SH-SY5Y (cell line): ENCODE measurements around the gene GALNTL6.
A peak's percentile ranks its signal among the peaks of the same experiment; 100 is the strongest.

Experiments used
- GATA2 ChIP-seq: IDR thresholded peaks from 2 replicates; pipeline ENCODE4 v1.6.1; 2011; ENCODE audit warnings: mild to moderate bottlenecking, low read depth, low read length
- GATA3 ChIP-seq: IDR thresholded peaks from 2 replicates; pipeline ENCODE4 v1.6.1; 2011; ENCODE audit warnings: low read depth, mild to moderate bottlenecking, low read length, moderate library complexity

Gene GALNTL6

GRCh38 chr4:172088556-172088955, 275.4 kb downstream of the GALNTL6 start:
- TF ChIP-seq GATA3 (no peak), GATA2 (no peak)

GRCh38 chr4:172095161-172095560, 282.0 kb downstream of the GALNTL6 start:
- no peak for TF ChIP-seq GATA2
- TF ChIP-seq GATA3, result no peak

- no peak for TF ChIP-seq GATA2
- no peak for TF ChIP-seq GATA3
Measured at GRCh38 chr4:172096786-172097185, 283.6 kb downstream of the GALNTL6 start.

GRCh38 chr4:172099376-172099775, 286.2 kb downstream of the GALNTL6 start:
- no peak for TF ChIP-seq GATA2
- TF ChIP-seq GATA3, result no peak

GRCh38 chr4:172103456-172103855, 290.3 kb downstream of the GALNTL6 start:
- no peak for TF ChIP-seq GATA2
- TF ChIP-seq GATA3, result no peak

GRCh38 chr4:172104539-172104938, 291.3 kb downstream of the GALNTL6 start:
- TF ChIP-seq GATA2 (no peak), GATA3 (no peak)

- TF ChIP-seq GATA2 (no peak), GATA3 (no peak)
Measured at GRCh38 chr4:172105918-172106317, 292.7 kb downstream of the GALNTL6 start.

GRCh38 chr4:172109466-172109865, 296.3 kb downstream of the GALNTL6 start:
- TF ChIP-seq GATA3 (no peak), GATA2 (no peak)

- TF ChIP-seq GATA3 (no peak), GATA2 (no peak)
Measured at GRCh38 chr4:172124656-172125308, 311.6 kb downstream of the GALNTL6 start.

GRCh38 chr4:172125443-172125842, 312.2 kb downstream of the GALNTL6 start:
- TF ChIP-seq GATA2, result no peak
- no peak for TF ChIP-seq GATA3

GRCh38 chr4:172127168-172127567, 314.0 kb downstream of the GALNTL6 start:
- TF ChIP-seq GATA2, result no peak

- TF ChIP-seq GATA2 (no peak), GATA3 (no peak)
Measured at GRCh38 chr4:172129593-172129992, 316.4 kb downstream of the GALNTL6 start.

GRCh38 chr4:172134521-172134920, 321.3 kb downstream of the GALNTL6 start:
- TF ChIP-seq GATA2 (no peak), GATA3 (no peak)

GRCh38 chr4:172141025-172141424, 327.8 kb downstream of the GALNTL6 start:
- no peak for TF ChIP-seq GATA3
- no peak for TF ChIP-seq GATA2

- TF ChIP-seq GATA3, result peak; percentile 18; the same call in 1 of the 2 replicates
- no peak; the same call in 1 of the 2 replicates for TF ChIP-seq GATA2
Measured at GRCh38 chr4:172142281-172142741, 329.1 kb downstream of the GALNTL6 start.

- no peak; the same call in 1 of the 2 replicates for TF ChIP-seq GATA2
- peak; percentile 65 for TF ChIP-seq GATA3
Measured at GRCh38 chr4:172143605-172144314, 330.6 kb downstream of the GALNTL6 start.

- TF ChIP-seq GATA3 (no peak), GATA2 (no peak)
Measured at GRCh38 chr4:172147687-172148086, 334.5 kb downstream of the GALNTL6 start.
